Ectodermal cell (in vitro differentiated cells): ENCODE results near the gene DZIP1L.

Experiments used
- H3K27ac ChIP-seq: 2 replicates; pipeline ENCODE4 v1.7.0; 2013; ENCODE audit warnings: mild to moderate bottlenecking, low read depth, low read length; ENCODE audit not compliant: insufficient read depth, poor library complexity, severe bottlenecking
- H3K27me3 ChIP-seq: 2 replicates; pipeline ENCODE4 v1.7.0; 2013; ENCODE audit warnings: mild to moderate bottlenecking, low read length; ENCODE audit not compliant: insufficient read depth, control insufficient read depth, poor library complexity, severe bottlenecking
- H3K36me3 ChIP-seq: one replicate; pipeline ENCODE4 v1.7.0; 2013; ENCODE audit warnings: low read length; ENCODE audit not compliant: control insufficient read depth, insufficient read depth
- H3K4me1 ChIP-seq: one replicate; pipeline ENCODE4 v1.7.0; 2013; ENCODE audit warnings: low read length; ENCODE audit not compliant: control insufficient read depth, insufficient read depth
- H3K4me3 ChIP-seq: 2 replicates; pipeline ENCODE4 v1.7.0; 2013; ENCODE audit warnings: low read depth, low read length, control low read depth; ENCODE audit not compliant: insufficient read depth
- H3K9me3 ChIP-seq: 2 replicates; pipeline ENCODE4 v1.7.0; 2013; ENCODE audit warnings: mild to moderate bottlenecking, low read length, moderate library complexity; ENCODE audit not compliant: control insufficient read depth
- WGBS, 2 experiments: methylation state at CpG; one replicate each; pipeline ENCODE4 v1.1.7; 2013; ENCODE audit warnings: missing lambda C conversion rate in 2 of 2; 5-methylcytosine and 5-hydroxymethylcytosine counted together

The DZIP1L gene

DNA sequence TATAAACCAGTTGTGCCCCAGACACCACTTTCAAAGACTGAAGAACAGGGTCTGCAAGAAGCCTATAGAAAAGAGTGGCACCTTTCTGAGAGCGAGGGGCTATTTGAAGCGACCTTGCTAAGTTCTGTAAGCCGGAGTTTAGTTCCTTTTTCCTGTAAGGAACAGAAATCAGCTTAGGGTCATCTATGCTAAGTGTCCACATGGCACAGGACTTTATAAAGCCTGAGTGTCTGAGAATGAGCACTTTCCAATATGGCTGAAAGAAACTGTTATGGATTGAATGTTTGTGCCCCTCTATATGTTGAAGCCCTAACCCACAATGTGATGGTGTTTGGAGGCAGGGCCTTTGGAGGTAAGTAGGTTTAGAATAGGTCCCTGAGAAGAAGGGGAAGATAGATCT lies 20.8 kb upstream of the DZIP1L start:
- WGBS, 2 experiments: 92 to 94% methylated on average over 3 of the region's 3 CpGs
- Histone ChIP-seq H3K36me3 (no peaks in the 10 kb centered on the region), H3K9me3 (no peaks in the 10 kb centered on the region), H3K27ac (no peak overlapping the region), H3K4me1 (no peaks in the 10 kb centered on the region), H3K27me3 (no peaks in the 10 kb centered on the region), H3K4me3 (no peak overlapping the region)

DNA sequence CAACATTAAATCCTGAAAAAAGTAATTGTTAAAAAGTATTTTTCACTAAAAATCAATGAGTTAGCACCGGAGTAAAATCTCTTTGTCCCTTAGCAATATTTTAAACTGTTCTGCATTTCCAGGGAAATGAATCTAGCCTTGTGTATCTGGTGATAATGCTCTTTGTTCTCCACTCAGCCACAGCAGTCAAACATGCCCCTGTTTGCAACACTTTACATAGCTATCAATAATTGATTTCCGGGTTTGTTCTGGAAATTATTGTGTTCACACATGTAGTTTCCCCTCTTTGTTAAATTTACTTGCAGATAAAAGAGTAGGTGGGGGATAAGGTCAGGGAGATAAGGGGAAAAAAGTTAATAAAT lies 20.4 kb upstream of the DZIP1L start:
- H3K36me3 ChIP-seq: no peaks in the 10 kb centered on the region
- WGBS, 2 experiments: 97 to 100% methylated on average over 1 to 2 of the region's 2 CpGs
- no peaks in the 10 kb centered on the region for H3K27me3 ChIP-seq
- H3K4me3 ChIP-seq: no peak overlapping the region
- no peaks in the 10 kb centered on the region for H3K9me3 ChIP-seq
- H3K4me1 ChIP-seq: no peaks in the 10 kb centered on the region
- no peak overlapping the region for H3K27ac ChIP-seq

DNA sequence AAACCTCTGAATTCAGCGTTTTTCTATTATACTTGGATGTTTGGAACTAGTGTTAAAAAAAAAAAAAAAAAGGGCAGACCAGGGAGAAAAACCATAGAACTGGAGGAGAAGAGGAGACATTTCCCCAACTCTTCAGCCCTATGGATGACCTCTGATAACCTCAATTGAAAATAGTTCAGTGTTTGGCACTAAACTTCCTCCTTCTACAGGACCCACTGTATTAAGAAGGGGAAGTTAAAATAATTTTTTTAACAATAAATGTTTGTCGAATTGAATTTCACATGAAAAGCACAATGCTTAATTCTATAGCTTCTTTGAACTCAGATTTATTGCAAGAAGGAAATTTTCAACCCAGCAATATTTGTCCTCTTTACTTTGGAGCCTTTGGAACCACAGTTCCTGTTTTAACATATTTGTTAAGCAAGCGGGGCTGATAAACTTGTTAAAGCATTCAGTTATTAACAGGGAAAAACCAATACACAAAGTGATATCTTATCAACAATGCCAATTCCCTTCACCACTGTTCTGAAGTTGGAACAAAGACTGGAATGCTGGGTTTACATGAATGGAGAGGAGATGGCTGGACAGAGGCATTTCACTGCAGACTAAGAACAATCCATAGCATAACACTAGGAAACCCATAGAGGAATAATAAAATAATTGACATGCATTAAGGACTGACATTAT lies 19.9 kb upstream of the DZIP1L start:
- Histone ChIP-seq H3K4me3 (no peak overlapping the region), H3K36me3 (no peaks in the 10 kb centered on the region), H3K27me3 (no peaks in the 10 kb centered on the region), H3K9me3 (no peaks in the 10 kb centered on the region), H3K27ac (no peak overlapping the region), H3K4me1 (no peaks in the 10 kb centered on the region)
- WGBS, 2 experiments: 91 to 92% methylated on average over 3 of the region's 3 CpGs

DNA sequence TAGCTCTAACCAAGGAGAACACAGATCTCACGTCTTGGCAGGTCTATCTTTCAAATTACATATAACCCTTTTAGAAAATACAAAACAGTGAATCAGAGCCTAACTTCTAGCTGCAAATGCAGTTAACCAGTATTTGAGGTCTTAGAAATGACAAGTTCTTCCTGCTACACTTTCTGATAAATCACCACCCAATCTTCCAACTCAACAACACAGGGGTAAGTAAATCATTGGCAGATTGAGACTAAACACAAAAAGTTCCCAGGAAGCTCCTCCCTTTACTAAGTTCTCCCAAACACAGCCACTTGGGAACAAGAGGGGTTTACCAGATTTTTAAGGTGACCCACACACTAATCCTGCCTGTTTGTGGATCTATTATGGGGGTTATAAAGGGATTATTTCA lies 16.8 kb upstream of the DZIP1L start, which contains the start of gene A4GNT:
Gene A4GNT, minus strand, starts transcription at position 152 of the 400 bp plus-strand sequence. CDS start 1,134 bp downstream, outside the sequence.
- no peaks in the 10 kb centered on the region for H3K9me3 ChIP-seq
- no peaks in the 10 kb centered on the region for H3K27me3 ChIP-seq
- no peaks in the 10 kb centered on the region for H3K4me1 ChIP-seq
- no peaks in the 10 kb centered on the region for H3K36me3 ChIP-seq
- H3K27ac ChIP-seq: no peak within 1 kb of the TSS
- 88 to 92% methylated on average over 1 of the region's 1 CpG for WGBS, 2 experiments
- no peak within 1 kb of the TSS for H3K4me3 ChIP-seq

DNA sequence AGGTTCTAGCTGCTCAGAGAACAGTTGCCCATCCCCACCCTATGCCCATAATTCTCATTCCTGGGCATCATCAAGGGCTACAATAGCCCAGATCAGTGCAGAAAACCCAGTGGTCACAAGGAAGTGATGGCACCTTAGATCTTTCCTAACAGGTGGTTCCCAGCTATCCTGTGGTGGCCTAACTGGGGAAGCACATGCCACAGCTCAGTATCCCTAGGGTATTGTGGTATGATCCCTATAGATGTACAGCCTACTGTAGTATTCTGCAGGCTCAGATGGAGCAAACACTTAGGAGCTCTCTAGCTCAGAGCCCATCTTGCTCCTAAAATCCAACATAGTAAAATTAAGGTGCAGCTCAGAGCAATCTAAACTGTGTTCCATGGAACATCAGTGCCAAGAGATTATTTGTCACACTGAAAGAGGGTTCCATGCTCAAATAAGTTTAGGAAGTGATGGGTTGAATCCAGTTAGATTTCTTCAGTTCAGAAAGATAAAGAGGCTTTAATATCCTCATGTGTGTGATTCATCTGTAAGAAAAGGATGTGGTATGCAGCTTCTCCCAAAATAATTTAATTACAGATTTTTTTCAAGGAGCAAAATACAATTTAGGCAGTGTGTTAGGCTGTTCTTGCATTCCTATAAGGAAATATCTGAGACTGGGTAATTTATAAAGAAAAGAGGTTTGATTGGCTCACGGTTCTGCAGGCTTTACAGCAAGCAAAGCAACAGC lies 12.4 kb upstream of the DZIP1L start:
- 92 to 94% methylated on average over 1 of the region's 1 CpG for WGBS, 2 experiments
- no peaks in the 10 kb centered on the region for H3K4me1 ChIP-seq
- no peak overlapping the region for H3K4me3 ChIP-seq
- no peaks in the 10 kb centered on the region for H3K36me3 ChIP-seq
- no peak overlapping the region for H3K27ac ChIP-seq
- no peaks in the 10 kb centered on the region for H3K9me3 ChIP-seq
- H3K27me3 ChIP-seq: no peaks in the 10 kb centered on the region

DNA sequence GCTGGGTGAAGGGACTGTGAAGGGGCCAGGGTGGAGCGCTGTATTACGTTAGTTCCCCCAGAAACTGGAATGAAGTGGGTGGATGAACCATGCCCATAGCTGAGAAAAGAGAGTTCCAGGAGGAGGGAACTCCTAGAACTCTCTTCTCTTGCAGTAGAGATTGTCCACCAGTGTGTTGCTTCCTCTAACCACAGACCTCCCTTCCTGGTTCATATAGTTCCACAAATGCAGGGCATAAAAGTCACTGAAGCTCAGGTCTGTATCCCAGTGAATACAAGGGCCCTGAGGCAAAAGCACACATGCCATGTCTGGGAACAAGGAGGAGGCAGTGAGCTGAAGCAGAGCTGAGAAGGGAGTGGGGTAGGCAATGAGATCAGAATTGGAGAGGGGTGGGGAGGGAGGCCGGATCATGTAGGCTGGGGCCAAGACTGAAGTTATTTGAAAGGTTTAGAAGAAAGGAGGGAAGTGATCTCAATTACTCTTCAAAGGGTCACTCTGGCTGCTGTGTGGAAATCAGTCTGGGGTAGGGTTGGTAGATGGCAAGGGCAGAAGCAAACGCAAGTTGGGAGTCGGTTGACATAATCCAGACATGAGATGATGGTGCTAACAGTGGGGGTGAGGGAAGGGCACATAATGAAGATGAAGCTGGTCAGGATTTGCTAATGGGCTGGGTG lies 10.3 kb upstream of the DZIP1L start:
- Histone ChIP-seq H3K9me3 (no peaks in the 10 kb centered on the region), H3K27ac (no peak overlapping the region), H3K36me3 (no peaks in the 10 kb centered on the region), H3K4me3 (no peak overlapping the region), H3K27me3 (no peaks in the 10 kb centered on the region), H3K4me1 (no peaks in the 10 kb centered on the region)
- WGBS, 2 experiments: 85 to 88% methylated on average over 5 of the region's 5 CpGs

DNA sequence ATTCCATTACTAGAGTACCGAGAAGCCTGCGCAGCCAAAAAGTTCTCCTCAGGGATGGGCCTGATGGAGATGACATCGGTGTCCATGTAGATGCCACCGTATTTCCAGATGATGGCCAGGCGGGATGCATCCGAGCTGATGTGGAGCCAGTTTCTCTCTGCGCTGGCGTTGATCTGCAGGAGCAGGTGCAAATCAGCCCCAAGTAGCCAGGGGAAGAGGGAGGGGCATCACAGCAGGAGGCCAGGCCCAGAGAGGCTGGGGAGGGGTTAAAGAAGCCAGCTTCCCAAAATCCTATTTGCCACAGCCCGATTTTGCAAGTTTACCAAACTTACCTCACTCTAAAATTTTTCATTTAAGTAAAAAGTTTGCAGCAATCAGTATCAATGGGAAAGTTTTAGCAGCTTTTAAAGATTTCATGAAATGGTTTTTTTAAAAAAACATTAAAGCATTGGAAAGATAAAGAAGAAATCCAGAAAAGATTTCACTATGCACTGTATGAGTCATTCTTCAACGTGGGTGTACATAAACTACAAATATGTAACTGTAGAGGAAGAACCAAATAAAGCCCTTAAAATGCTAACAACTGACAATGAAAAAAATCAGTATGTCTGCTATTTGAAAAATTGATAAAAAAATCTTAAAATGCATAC lies 9.4 kb upstream of the DZIP1L start:
- H3K9me3 ChIP-seq: no peaks in the 10 kb centered on the region
- H3K4me1 ChIP-seq: no peaks in the 10 kb centered on the region
- H3K27me3 ChIP-seq: no peaks in the 10 kb centered on the region
- no peak overlapping the region for H3K27ac ChIP-seq
- H3K4me3 ChIP-seq: no peak overlapping the region
- H3K36me3 ChIP-seq: no peaks in the 10 kb centered on the region
- 87 to 90% methylated on average over 8 to 9 of the region's 10 CpGs for WGBS, 2 experiments

DNA sequence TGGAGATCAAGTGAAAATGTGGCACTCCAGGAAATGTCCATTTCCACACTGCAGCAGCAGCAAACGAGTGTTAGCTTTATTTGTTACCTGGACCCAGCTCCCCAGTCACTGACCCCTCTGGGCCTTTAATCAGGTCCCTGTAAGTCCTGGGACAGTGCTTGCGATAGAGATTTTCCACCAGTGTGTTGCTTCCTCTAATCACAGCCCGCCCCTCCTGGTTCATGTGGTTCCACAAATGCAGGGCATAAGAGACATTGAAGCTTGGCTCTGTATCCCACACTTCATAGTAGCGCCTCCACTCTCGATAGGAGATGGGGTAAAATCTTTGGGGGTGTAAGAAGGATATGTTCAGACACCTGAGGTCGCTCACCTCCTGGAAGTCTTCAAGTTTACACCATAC lies 8.8 kb upstream of the DZIP1L start:
- 96 to 97% methylated on average over 5 to 6 of the region's 6 CpGs for WGBS, 2 experiments
- Histone ChIP-seq H3K27ac (no peak overlapping the region), H3K4me1 (no peaks in the 10 kb centered on the region), H3K36me3 (no peaks in the 10 kb centered on the region), H3K9me3 (no peaks in the 10 kb centered on the region), H3K4me3 (no peak overlapping the region), H3K27me3 (no peaks in the 10 kb centered on the region)

DNA sequence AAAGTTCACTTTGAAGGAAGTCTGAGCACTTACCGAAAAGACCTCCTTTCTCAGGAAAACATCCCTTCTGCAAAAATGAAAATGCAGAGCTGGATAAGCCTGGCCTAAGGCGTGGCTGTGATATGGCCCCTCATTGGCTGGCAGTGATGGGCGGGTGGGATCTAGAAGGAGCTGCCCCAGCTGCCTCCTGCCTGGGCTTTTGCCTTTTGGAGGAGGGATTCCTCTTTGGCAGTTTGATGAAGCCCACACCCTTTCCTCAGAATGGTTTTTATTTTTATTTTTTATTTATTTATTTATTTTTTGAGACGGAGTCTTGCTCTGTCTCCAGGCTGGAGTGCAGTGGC lies 4.0 kb upstream of the DZIP1L start:
- WGBS, 2 experiments: 88 to 98% methylated on average over 3 to 4 of the region's 4 CpGs
- Histone ChIP-seq H3K27ac (no peak overlapping the region), H3K4me1 (peaks cover 2% of the 10 kb centered on the region)

More for the DNA sequence above, 4.0 kb upstream of the DZIP1L start:
- Histone ChIP-seq H3K27me3 (no peaks in the 10 kb centered on the region), H3K9me3 (no peaks in the 10 kb centered on the region), H3K36me3 (no peaks in the 10 kb centered on the region), H3K4me3 (no peak overlapping the region)
